Astrocyte of the cerebellum (primary cell): ENCODE results near the gene COL20A1.

ENCODE experiments used
- DNase-seq: peaks from one replicate; pipeline ENCODE4 v3.0.0-alpha.2; 2011; ENCODE audit warnings: low read depth
- H3K4me3 ChIP-seq: 2 replicates; pipeline ENCODE4 v1.5.1; 2011; ENCODE audit warnings: mild to moderate bottlenecking, low read depth, low read length, moderate library complexity
- CTCF ChIP-seq: IDR thresholded peaks from 2 replicates; pipeline ENCODE4 v1.5.1; 2012; ENCODE audit warnings: low read length, low read depth, moderate library complexity, mild to moderate bottlenecking; ENCODE audit errors: missing control alignments
- in situ Hi-C: cut with HindIII; loops from 2 replicates; pipeline ENCODE4 v1.10.0; 2017; ENCODE audit warnings: low sequenced_read_pairs

The COL20A1 gene

GRCh38 chr20:63281742-63282665, 11.0 kb upstream of the COL20A1 start:
- DNase-seq = no peak
- in situ Hi-C loops = no loop called here
- H3K4me3 ChIP-seq = no peak overlapping the region
- no peak for TF ChIP-seq CTCF

GRCh38 chr20:63282946-63283345, 10.0 kb upstream of the COL20A1 start:
- H3K4me3 ChIP-seq = no peak overlapping the region
- in situ Hi-C loops = no loop called here
- no peak for TF ChIP-seq CTCF
- DNase-seq = no peak

- in situ Hi-C loops = no loop called here
- no peak for TF ChIP-seq CTCF
- H3K4me3 ChIP-seq = no peak overlapping the region
- DNase-seq = no peak
Measured at GRCh38 chr20:63283397-63284082, 9.4 kb upstream of the COL20A1 start.

- in situ Hi-C loops = no loop called here
- no peak for TF ChIP-seq CTCF
- DNase-seq = no peak
- H3K4me3 ChIP-seq = no peak overlapping the region
Measured at GRCh38 chr20:63284083-63284440, 8.9 kb upstream of the COL20A1 start.

GRCh38 chr20:63284544-63284949, 8.4 kb upstream of the COL20A1 start:
- DNase-seq = no peak
- H3K4me3 ChIP-seq = no peak overlapping the region
- in situ Hi-C loops = no loop called here
- TF ChIP-seq CTCF = no peak

GRCh38 chr20:63284981-63285524, 7.9 kb upstream of the COL20A1 start:
- in situ Hi-C loops = no loop called here
- TF ChIP-seq CTCF = no peak
- H3K4me3 ChIP-seq = no peak overlapping the region
- no peak for DNase-seq
